HepG2 (cell line): ENCODE measurements around the gene MLANA. TPM values are rescaled to one million over a fixed set of nuclear protein-coding genes. Genes with fewer than 3 reads are reported as not detected.
A peak's percentile ranks its signal among the peaks of the same experiment; 100 is the strongest.

ENCODE experiments used
- CBX1 ChIP-seq: IDR thresholded peaks from one replicate; pipeline ENCODE4 v1.6.1; 2016; ENCODE audit warnings: antibody characterized with exemption, low read depth
- FOXC1 ChIP-seq: sonication (generic); formaldehyde crosslinking; IDR thresholded peaks from 2 replicates; pipeline ENCODE4 v1.8.0; 2022; ENCODE audit warnings: mild to moderate bottlenecking, missing genetic modification reagents, borderline replicate concordance
- HMG20B ChIP-seq: conservative IDR thresholded peaks from 2 replicates; pipeline ENCODE4 v1.6.1; 2016; ENCODE audit warnings: missing genetic modification reagents, missing compliant biosample characterization
- KAT8 ChIP-seq: IDR thresholded peaks from 2 replicates; pipeline ENCODE4 v1.6.1; 2016; ENCODE audit warnings: missing genetic modification reagents, missing compliant biosample characterization
- NR2F6 ChIP-seq, 2 experiments: IDR thresholded peaks; 2 replicates each; pipeline ENCODE4 v1.6.1; 2016; ENCODE audit warnings: antibody characterized with exemption in 1 of 2, mild to moderate bottlenecking in 1 of 2
- REL ChIP-seq: sonication (generic); formaldehyde crosslinking; conservative IDR thresholded peaks from 2 replicates; pipeline ENCODE4 v1.8.0; 2022; ENCODE audit warnings: mild to moderate bottlenecking, missing genetic modification reagents, moderate library complexity
- ZBTB3 ChIP-seq: sonication (generic); formaldehyde crosslinking; IDR thresholded peaks from 2 replicates; pipeline ENCODE4 v1.4.0; 2020; ENCODE audit warnings: low read depth, mild to moderate bottlenecking, moderate library complexity, missing genetic modification reagents, borderline replicate concordance
- ZFAT ChIP-seq: sonication (generic); formaldehyde crosslinking; conservative IDR thresholded peaks from 2 replicates; pipeline ENCODE4 v1.8.1; 2023; ENCODE audit warnings: missing genetic modification reagents, inconsistent platforms
- ZFP37 ChIP-seq: sonication (generic); formaldehyde crosslinking; IDR thresholded peaks from 2 replicates; pipeline ENCODE4 v1.4.0; 2020; ENCODE audit warnings: missing genetic modification reagents, borderline replicate concordance
- ZNF143 ChIP-seq: sonication (generic); formaldehyde crosslinking; IDR thresholded peaks from 2 replicates; pipeline ENCODE4 v1.4.0; 2020; ENCODE audit warnings: missing genetic modification reagents
- ZNF207 ChIP-seq: fragments of 450-650 bp; IDR thresholded peaks from 2 replicates; pipeline ENCODE4 v1.6.1; 2016; ENCODE audit warnings: antibody characterized with exemption, borderline replicate concordance
- ZNF501 ChIP-seq: sonication (generic); formaldehyde crosslinking; IDR thresholded peaks from 2 replicates; pipeline ENCODE4 v1.5.1; 2020; ENCODE audit warnings: mild to moderate bottlenecking, moderate library complexity, missing genetic modification reagents
- ZNF616 ChIP-seq: sonication (generic); formaldehyde crosslinking; IDR thresholded peaks from 2 replicates; pipeline ENCODE4 v1.5.0; 2020; ENCODE audit warnings: low read depth, mild to moderate bottlenecking, missing genetic modification reagents
- ZNF720 ChIP-seq: sonication (generic); formaldehyde crosslinking; IDR thresholded peaks from 2 replicates; pipeline ENCODE4 v1.4.0; 2020; ENCODE audit warnings: missing genetic modification reagents
- ZNF878 ChIP-seq: sonication (generic); formaldehyde crosslinking; IDR thresholded peaks from 2 replicates; pipeline ENCODE4 v1.8.1; 2023; ENCODE audit warnings: mild to moderate bottlenecking, missing genetic modification reagents, moderate library complexity
- polyA plus RNA-seq, 8 experiments: library from polyadenylated mRNA; depleted of rRNA in 3 of 8; stranded (reverse) in 7 of 8; unstranded in 1 of 8; fragments of >200 nt; fragmentation: Illumina TruSeq in 4 of 8; extraction: Trizol in 4 of 8; gene quantifications; 2 replicates each; pipeline versions ENCODE4 v1.2.1 to v1.2.3, GENCODE V29; 2011 to 2016; ENCODE audit warnings: low read depth in 4 of 8, missing spikeins in 1 of 8, mixed read lengths in 1 of 8; ENCODE audit not compliant: insufficient read depth in 1 of 8
- total RNA-seq, 5 experiments: library from RNA; depleted of rRNA; stranded (reverse); fragments of >200 nt; fragmentation: Illumina TruSeq; extraction: Trizol; gene quantifications; 2 replicates each; pipeline ENCODE4 v1.2.3, GENCODE V29; 2016; ENCODE audit warnings: low read depth in 1 of 5
- TF ChIP-seq, protein P1 (sequence below): sonication (generic); formaldehyde crosslinking; IDR thresholded peaks from 2 replicates; pipeline ENCODE4 v1.4.0; 2020; ENCODE audit warnings: missing genetic modification reagents, borderline replicate concordance
- TF ChIP-seq, protein P2 (sequence below): sonication (generic); formaldehyde crosslinking; IDR thresholded peaks from 2 replicates; pipeline ENCODE4 v1.5.0; 2020; ENCODE audit warnings: missing genetic modification reagents
- TF ChIP-seq, protein P3 (sequence below): sonication (generic); formaldehyde crosslinking; conservative IDR thresholded peaks from 2 replicates; pipeline ENCODE4 v1.8.1; 2023; ENCODE audit warnings: missing genetic modification reagents
- TF ChIP-seq, protein P4 (sequence below): IDR thresholded peaks from 2 replicates; pipeline ENCODE4 v1.6.1; 2012; ENCODE audit warnings: inconsistent platforms
- TF ChIP-seq, protein P5 (sequence below): IDR thresholded peaks from 2 replicates; pipeline ENCODE4 v1.6.1; 2016; ENCODE audit warnings: missing genetic modification reagents, missing compliant biosample characterization
- TF ChIP-seq, protein P6 (sequence below): sonication (generic); formaldehyde crosslinking; IDR thresholded peaks from 2 replicates; pipeline ENCODE4 v1.5.0; 2020; ENCODE audit warnings: missing genetic modification reagents
- TF ChIP-seq, protein P7 (sequence below): sonication (generic); formaldehyde crosslinking; IDR thresholded peaks from 2 replicates; pipeline ENCODE4 v1.5.0; 2020; ENCODE audit warnings: missing genetic modification reagents

MLANA gene
- total and polyA plus RNA-seq, 2 of the 13 experiments (the other 11 are each of a cell fraction or from before 2014, with no cell fraction given): 0.11 to 0.18 TPM

DNA sequence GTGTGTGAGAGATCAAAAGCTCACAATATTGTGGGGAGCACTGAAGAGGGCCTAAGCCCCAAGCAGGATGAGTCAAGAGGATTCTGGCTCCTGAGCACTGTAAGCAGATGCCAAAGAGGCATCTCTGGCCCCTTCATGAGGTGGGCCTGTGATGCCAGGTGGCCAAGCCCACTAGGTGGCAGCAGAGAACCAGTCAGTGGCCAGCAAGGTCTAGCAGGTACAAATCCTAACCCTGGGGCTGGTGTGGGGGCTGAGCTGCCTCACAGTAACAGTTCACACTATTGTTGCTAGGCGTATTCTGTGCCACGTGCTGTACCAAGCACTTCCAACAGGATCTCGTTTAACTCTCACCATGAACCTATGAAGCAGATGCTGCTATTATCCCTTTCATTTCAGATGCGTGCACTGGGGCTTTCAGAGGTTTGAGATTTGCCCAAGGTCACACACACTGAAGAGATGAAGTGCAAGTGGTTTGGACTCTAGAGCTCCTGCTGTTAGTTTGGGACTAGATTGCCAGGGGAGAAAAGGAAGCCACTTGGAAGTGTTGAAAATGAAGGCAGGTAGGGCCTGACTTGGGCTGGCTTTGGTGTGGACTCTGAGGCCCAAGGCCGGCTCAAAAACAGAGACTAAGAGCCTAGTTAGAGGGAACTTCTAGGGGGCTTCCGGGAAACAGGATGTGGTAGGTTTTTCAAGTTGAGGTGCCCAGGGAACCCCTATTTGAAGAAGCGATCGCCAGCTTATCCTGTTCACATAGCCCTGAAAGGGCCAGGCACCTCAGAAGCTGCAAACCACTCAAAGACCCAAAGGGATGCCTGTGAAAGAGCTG, 4.4 kb upstream of the MLANA start (continued):
- TF ChIP-seq, protein P1, sequence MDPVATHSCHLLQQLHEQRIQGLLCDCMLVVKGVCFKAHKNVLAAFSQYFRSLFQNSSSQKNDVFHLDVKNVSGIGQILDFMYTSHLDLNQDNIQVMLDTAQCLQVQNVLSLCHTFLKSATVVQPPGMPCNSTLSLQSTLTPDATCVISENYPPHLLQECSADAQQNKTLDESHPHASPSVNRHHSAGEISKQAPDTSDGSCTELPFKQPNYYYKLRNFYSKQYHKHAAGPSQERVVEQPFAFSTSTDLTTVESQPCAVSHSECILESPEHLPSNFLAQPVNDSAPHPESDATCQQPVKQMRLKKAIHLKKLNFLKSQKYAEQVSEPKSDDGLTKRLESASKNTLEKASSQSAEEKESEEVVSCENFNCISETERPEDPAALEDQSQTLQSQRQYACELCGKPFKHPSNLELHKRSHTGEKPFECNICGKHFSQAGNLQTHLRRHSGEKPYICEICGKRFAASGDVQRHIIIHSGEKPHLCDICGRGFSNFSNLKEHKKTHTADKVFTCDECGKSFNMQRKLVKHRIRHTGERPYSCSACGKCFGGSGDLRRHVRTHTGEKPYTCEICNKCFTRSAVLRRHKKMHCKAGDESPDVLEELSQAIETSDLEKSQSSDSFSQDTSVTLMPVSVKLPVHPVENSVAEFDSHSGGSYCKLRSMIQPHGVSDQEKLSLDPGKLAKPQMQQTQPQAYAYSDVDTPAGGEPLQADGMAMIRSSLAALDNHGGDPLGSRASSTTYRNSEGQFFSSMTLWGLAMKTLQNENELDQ (CRISPR knock-in tag): no peak
- TF ChIP-seq REL (no peak), ZNF501 (CRISPR knock-in tag) (peak; percentile 54; the same call in 1 of the 2 replicates), ZNF720 (no peak), ZNF207 (no peak), CBX1 (no peak), NR2F6 (IDR thresholded peaks at IDR 0.05) (no peak), NR2F6 (CRISPR knock-in tag; IDR thresholded peaks at IDR 0.05) (0 out of 2 replicates have a peak, but pooled peaks have one; percentile 11), HMG20B (CRISPR knock-in tag) (no peak), ZNF616 (CRISPR knock-in tag) (no peak), ZNF143 (no peak), ZNF878 (CRISPR knock-in tag) (no peak), ZFP37 (CRISPR knock-in tag) (no peak; the same call in 1 of the 2 replicates), ZBTB3 (CRISPR knock-in tag) (no peak), FOXC1 (CRISPR knock-in tag) (peak; percentile 27; the same call in 1 of the 2 replicates), KAT8 (CRISPR knock-in tag) (0 out of 2 replicates have a peak, but pooled peaks have one; percentile 38), ZFAT (CRISPR knock-in tag) (no peak)
- TF ChIP-seq, protein P2, sequence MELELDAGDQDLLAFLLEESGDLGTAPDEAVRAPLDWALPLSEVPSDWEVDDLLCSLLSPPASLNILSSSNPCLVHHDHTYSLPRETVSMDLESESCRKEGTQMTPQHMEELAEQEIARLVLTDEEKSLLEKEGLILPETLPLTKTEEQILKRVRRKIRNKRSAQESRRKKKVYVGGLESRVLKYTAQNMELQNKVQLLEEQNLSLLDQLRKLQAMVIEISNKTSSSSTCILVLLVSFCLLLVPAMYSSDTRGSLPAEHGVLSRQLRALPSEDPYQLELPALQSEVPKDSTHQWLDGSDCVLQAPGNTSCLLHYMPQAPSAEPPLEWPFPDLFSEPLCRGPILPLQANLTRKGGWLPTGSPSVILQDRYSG: no peak
- TF ChIP-seq, protein P3, sequence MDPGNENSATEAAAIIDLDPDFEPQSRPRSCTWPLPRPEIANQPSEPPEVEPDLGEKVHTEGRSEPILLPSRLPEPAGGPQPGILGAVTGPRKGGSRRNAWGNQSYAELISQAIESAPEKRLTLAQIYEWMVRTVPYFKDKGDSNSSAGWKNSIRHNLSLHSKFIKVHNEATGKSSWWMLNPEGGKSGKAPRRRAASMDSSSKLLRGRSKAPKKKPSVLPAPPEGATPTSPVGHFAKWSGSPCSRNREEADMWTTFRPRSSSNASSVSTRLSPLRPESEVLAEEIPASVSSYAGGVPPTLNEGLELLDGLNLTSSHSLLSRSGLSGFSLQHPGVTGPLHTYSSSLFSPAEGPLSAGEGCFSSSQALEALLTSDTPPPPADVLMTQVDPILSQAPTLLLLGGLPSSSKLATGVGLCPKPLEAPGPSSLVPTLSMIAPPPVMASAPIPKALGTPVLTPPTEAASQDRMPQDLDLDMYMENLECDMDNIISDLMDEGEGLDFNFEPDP (CRISPR knock-in tag): no peak
- TF ChIP-seq, protein P4, sequence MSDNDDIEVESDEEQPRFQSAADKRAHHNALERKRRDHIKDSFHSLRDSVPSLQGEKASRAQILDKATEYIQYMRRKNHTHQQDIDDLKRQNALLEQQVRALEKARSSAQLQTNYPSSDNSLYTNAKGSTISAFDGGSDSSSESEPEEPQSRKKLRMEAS: peak; percentile 74
- TF ChIP-seq, protein P5, sequence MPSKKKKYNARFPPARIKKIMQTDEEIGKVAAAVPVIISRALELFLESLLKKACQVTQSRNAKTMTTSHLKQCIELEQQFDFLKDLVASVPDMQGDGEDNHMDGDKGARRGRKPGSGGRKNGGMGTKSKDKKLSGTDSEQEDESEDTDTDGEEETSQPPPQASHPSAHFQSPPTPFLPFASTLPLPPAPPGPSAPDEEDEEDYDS (CRISPR knock-in tag): no peak
- TF ChIP-seq, protein P6, sequence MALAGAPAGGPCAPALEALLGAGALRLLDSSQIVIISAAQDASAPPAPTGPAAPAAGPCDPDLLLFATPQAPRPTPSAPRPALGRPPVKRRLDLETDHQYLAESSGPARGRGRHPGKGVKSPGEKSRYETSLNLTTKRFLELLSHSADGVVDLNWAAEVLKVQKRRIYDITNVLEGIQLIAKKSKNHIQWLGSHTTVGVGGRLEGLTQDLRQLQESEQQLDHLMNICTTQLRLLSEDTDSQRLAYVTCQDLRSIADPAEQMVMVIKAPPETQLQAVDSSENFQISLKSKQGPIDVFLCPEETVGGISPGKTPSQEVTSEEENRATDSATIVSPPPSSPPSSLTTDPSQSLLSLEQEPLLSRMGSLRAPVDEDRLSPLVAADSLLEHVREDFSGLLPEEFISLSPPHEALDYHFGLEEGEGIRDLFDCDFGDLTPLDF: no peak
- TF ChIP-seq, protein P7, sequence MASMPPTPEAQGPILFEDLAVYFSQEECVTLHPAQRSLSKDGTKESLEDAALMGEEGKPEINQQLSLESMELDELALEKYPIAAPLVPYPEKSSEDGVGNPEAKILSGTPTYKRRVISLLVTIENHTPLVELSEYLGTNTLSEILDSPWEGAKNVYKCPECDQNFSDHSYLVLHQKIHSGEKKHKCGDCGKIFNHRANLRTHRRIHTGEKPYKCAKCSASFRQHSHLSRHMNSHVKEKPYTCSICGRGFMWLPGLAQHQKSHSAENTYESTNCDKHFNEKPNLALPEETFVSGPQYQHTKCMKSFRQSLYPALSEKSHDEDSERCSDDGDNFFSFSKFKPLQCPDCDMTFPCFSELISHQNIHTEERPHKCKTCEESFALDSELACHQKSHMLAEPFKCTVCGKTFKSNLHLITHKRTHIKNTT (CRISPR knock-in tag): no peak
